AG10803 (cell line): Measurements from ENCODE around the gene PARD3B.

Source experiments
- DNase-seq: peaks from one replicate; pipeline ENCODE4 v3.0.0; 2010; ENCODE audit warnings: low read depth
- H3K4me3 ChIP-seq: 2 replicates; pipeline ENCODE4 v1.5.1; 2011; ENCODE audit warnings: mild to moderate bottlenecking, low read length, control low read depth
- CTCF ChIP-seq: conservative IDR thresholded peaks from 2 replicates; pipeline ENCODE4 v1.5.1; 2011; ENCODE audit warnings: mild to moderate bottlenecking, low read length, control low read depth, inconsistent platforms

The PARD3B gene

GRCh38 chr2:205091411-205091810, 546.1 kb downstream of the PARD3B start:
- no peak for TF ChIP-seq CTCF
- DNase-seq = no peak
- no peak overlapping the region for H3K4me3 ChIP-seq

GRCh38 chr2:205094031-205094430, 548.8 kb downstream of the PARD3B start:
- DNase-seq = no peak
- no peak for TF ChIP-seq CTCF
- no peak overlapping the region for H3K4me3 ChIP-seq

GRCh38 chr2:205103699-205104098, 558.4 kb downstream of the PARD3B start:
- no peak for DNase-seq
- no peak overlapping the region for H3K4me3 ChIP-seq
- no peak for TF ChIP-seq CTCF

GRCh38 chr2:205107810-205108209, 562.5 kb downstream of the PARD3B start:
- TF ChIP-seq CTCF = no peak
- H3K4me3 ChIP-seq = no peak overlapping the region
- no peak for DNase-seq

GRCh38 chr2:205115511-205115910, 570.2 kb downstream of the PARD3B start:
- H3K4me3 ChIP-seq = no peak overlapping the region
- TF ChIP-seq CTCF = no peak
- DNase-seq = no peak

- no peak for TF ChIP-seq CTCF
- H3K4me3 ChIP-seq = no peak overlapping the region
- no peak for DNase-seq
These were observed 571.9 kb downstream of the PARD3B start for GRCh38 chr2:205117125-205117524.

GRCh38 chr2:205119136-205119535, 573.9 kb downstream of the PARD3B start:
- no peak for TF ChIP-seq CTCF
- DNase-seq = no peak
- H3K4me3 ChIP-seq = no peak overlapping the region
